ENCODE measurements around the gene KCNQ1. TPM values are rescaled to one million over a fixed set of nuclear protein-coding genes. Genes with fewer than 3 reads are reported as not detected.
A peak's percentile ranks its signal among the peaks of the same experiment; 100 is the strongest.

Gene KCNQ1
- total and polyA plus RNA-seq, 2 donors (not counting 1 experiment from before 2014, with no cell fraction given) = 21.5 to 28.8 TPM

DNA sequence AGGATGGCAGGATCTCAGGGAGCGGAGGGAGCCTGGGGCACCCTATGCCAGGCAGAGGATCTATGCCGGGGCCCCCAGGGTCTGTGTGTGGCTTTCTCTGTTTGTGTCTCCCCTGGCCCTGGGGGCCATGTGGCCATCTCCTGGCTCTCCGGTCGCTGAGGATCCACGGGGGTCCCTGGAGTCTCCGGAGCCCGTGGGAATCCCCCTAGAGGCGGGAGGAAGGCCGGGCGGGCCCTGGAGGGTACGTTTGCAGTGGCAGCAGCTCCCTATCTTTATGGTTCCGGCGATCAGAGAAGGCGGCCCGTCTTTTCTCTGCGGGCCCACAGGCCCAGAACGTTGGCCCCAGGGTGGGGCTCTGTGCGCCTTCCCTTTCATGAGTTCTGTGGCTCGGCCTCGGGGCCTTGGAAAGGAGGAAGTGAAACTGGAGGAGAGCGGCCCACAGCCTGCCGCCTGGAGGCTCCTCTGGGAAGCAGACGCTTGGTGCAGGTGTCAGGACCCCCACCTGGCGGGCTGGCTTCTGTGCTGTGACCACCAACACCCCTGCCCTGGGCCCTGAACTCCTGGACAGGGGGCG lies 82.1 kb downstream of the KCNQ1 start:
- no peaks in the 10 kb centered on the region for H3K27me3 ChIP-seq (replicated peaks in 1 of 4; ENCODE audit: control extremely low read depth in 1 of 4, control insufficient read depth in 3 of 4, insufficient read depth in 4 of 4, low read length in 3 of 4)
- H3K4me2 ChIP-seq (replicated peaks; ENCODE audit: low read depth, low read length, poor library complexity, severe bottlenecking) = peak overlapping the region; percentile 94
- no peaks in the 10 kb centered on the region for H3K9me3 Mint-ChIP-seq (ENCODE audit: insufficient read depth)
- peak overlapping the region; percentile 83 for H3K4me3 Mint-ChIP-seq
- H4K20me1 ChIP-seq (ENCODE audit: control insufficient read depth, insufficient read depth, low read length, poor library complexity, severe bottlenecking) = peaks cover 29% of the 10 kb centered on the region
- peaks cover 25 to 41% of the 10 kb centered on the region in 2 donors for H3K4me1 ChIP-seq (ENCODE audit: control insufficient read depth in 2 of 2, insufficient read depth in 2 of 2, low read length in 2 of 2)
- peak overlapping the region; percentile 52 for H2AFZ ChIP-seq (ENCODE audit: insufficient read depth, low read depth, low read length, poor library complexity, severe bottlenecking)
- H3K27ac Mint-ChIP-seq = peak overlapping the region; percentile 91
- H3K4me1 Mint-ChIP-seq = peaks cover 45% of the 10 kb centered on the region
- CTCF ChIA-PET = interaction anchor here (0.7 to 12.8 kb wide), 10 partner anchors 78 to 564 kb away, joined by 3 to 595 read pairs (median 5); partner anchors contain the start of genes CDKN1C, KCNQ1 and TRPM5
- peak overlapping the region in 4 of 5 experiments; percentile 14 to 57 (median 36) for H3K4me3 ChIP-seq (ENCODE audit: control extremely low read depth in 1 of 5, extremely low read depth in 1 of 5, insufficient read depth in 1 of 5, low read depth in 2 of 5, low read length in 4 of 5)
- no peaks in the 10 kb centered on the region for H3K79me2 ChIP-seq (ENCODE audit: control insufficient read depth, insufficient read depth, low read length)
- intact Hi-C loops (cut with micrococcal nuclease) = loop anchor here (1.0 to 5.0 kb wide), 4 partner anchors 82 to 340 kb away; partner anchors contain the start of genes C11orf21, KCNQ1 and TSPAN32
- ATAC-seq (ENCODE audit: low read depth) (peak; percentile 91), DNase-seq (peak; percentile 89)
- H3K9ac ChIP-seq (ENCODE audit: low read length) = peak overlapping the region; percentile 59
- H3K9me3 ChIP-seq (ENCODE audit: control extremely low read depth in 1 of 3, control insufficient read depth in 2 of 3, insufficient read depth in 1 of 3, low read length in 2 of 3) = no peaks in the 10 kb centered on the region
- H3K27me3 Mint-ChIP-seq = no peaks in the 10 kb centered on the region
- WGBS (ENCODE audit: insufficient coverage) = 7% methylated on average over 25 of the region's 25 CpGs
- POLR2A ChIA-PET = interaction anchor here (0.9 to 1.5 kb wide), 2 partner anchors 81 to 140 kb away, joined by 4 to 7 read pairs; partner anchors contain the start of gene KCNQ1
- peak overlapping the region; percentile 66 to 72 for H3K27ac ChIP-seq (ENCODE audit: low read length in 2 of 2)
- H3K36me3 ChIP-seq (replicated peaks in 1 of 2; ENCODE audit: control extremely low read depth in 1 of 2, control insufficient read depth in 1 of 2, extremely low read depth in 1 of 2, insufficient read depth in 2 of 2, low read length in 1 of 2) = peaks cover 0 to 11% of the 10 kb centered on the region in 2 experiments
- TF ChIP-seq, protein P1, sequence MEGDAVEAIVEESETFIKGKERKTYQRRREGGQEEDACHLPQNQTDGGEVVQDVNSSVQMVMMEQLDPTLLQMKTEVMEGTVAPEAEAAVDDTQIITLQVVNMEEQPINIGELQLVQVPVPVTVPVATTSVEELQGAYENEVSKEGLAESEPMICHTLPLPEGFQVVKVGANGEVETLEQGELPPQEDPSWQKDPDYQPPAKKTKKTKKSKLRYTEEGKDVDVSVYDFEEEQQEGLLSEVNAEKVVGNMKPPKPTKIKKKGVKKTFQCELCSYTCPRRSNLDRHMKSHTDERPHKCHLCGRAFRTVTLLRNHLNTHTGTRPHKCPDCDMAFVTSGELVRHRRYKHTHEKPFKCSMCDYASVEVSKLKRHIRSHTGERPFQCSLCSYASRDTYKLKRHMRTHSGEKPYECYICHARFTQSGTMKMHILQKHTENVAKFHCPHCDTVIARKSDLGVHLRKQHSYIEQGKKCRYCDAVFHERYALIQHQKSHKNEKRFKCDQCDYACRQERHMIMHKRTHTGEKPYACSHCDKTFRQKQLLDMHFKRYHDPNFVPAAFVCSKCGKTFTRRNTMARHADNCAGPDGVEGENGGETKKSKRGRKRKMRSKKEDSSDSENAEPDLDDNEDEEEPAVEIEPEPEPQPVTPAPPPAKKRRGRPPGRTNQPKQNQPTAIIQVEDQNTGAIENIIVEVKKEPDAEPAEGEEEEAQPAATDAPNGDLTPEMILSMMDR (IDR thresholded peaks at IDR 0.05) = peak; percentile 61
- no peak for TF ChIP-seq EZH2 (IDR thresholded peaks at IDR 0.05; ENCODE audit: borderline replicate concordance, insufficient read depth, low read depth, low read length, poor library complexity, severe bottlenecking)

Measured in B cell (primary cell).